Astrocyte of the spinal cord (primary cell): ENCODE measurements around the gene ADGRV1.

Experiments
- DNase-seq: peaks from one replicate; pipeline ENCODE4 v3.0.0; 2011; ENCODE audit warnings: low read depth, low spot score
- H3K4me3 ChIP-seq: 2 replicates; pipeline ENCODE4 v1.5.1; 2011; ENCODE audit warnings: low read depth, mild to moderate bottlenecking, low read length, moderate library complexity
- in situ Hi-C: cut with HindIII; loops from 2 replicates; pipeline ENCODE4 v1.10.0; 2017; ENCODE audit warnings: low sequenced_read_pairs
- TF ChIP-seq, protein P1 (sequence below): IDR thresholded peaks from 2 replicates; pipeline ENCODE4 v1.5.1; 2012; ENCODE audit warnings: low read depth, mild to moderate bottlenecking, low read length, inconsistent platforms

Gene ADGRV1

DNA sequence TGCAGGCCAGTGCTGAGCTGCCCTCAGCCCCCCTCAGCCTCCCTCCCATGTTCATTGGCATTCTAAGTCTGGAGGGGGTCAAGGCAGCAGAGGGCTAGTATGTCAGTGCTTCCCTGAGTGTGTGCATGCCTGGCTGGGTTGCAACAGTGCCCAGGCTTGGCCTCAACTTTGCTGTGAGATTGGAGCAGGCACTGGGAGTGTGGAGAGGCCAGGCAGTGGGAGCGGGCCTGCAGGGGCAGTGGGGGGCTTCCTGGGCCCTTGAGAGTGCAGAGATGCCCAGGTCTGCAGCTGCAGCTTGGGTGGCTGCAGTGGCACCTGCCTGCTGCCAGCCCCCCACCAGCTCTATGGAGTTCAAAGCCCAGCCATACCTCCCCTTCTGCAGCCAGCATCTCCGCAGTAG, 585.2 kb downstream of the ADGRV1 start:
- no peak for DNase-seq
- TF ChIP-seq, protein P1, sequence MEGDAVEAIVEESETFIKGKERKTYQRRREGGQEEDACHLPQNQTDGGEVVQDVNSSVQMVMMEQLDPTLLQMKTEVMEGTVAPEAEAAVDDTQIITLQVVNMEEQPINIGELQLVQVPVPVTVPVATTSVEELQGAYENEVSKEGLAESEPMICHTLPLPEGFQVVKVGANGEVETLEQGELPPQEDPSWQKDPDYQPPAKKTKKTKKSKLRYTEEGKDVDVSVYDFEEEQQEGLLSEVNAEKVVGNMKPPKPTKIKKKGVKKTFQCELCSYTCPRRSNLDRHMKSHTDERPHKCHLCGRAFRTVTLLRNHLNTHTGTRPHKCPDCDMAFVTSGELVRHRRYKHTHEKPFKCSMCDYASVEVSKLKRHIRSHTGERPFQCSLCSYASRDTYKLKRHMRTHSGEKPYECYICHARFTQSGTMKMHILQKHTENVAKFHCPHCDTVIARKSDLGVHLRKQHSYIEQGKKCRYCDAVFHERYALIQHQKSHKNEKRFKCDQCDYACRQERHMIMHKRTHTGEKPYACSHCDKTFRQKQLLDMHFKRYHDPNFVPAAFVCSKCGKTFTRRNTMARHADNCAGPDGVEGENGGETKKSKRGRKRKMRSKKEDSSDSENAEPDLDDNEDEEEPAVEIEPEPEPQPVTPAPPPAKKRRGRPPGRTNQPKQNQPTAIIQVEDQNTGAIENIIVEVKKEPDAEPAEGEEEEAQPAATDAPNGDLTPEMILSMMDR, result no peak

DNA sequence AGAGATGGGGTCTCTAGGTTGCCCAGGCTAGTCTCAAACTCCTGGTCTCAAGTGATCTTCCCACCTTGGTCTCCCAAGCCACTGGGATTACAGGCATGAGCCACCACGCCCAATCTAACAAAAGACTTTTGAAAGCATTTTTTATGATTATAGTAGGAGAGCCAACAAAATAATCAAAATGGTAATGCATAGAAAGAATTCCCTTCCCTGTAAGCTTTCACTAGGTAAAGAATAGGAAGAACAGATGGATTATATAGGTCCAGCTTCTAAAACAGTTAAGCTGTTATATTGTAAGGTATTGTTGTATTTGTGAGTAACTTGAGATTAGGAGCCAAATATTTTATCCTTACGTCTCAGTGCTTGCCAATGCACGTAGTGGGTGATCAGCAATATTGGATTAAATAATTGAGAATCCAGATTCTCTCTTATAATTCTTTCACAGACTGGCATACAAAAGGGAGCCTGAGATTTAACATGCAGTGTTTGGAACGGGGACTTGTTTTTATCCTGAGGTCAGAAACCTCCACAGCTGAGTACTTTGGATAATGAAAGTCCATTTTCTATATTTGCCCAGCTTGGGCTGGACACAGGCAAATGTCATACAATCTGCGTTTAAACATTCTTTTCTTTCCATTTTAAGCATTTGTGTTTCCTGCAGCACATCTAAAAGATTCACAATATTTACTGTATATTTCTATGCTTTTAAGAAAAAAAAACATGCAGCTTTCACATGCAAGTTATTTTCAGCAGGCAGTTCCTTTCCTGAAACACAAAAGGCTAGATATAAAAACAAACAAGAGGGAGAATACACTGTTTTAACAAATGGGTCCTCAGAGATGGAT, 586.1 kb downstream of the ADGRV1 start:
- TF ChIP-seq, protein P1, result no peak
- in situ Hi-C loops, result no loop called here
- DNase-seq, result no peak
- no peak overlapping the region for H3K4me3 ChIP-seq

More for the DNA sequence above, 585.2 kb downstream of the ADGRV1 start:
- H3K4me3 ChIP-seq, result no peak overlapping the region
- in situ Hi-C loops, result no loop called here

- in situ Hi-C loops, result no loop called here
- TF ChIP-seq, protein P1, result no peak
- H3K4me3 ChIP-seq, result no peak overlapping the region
- DNase-seq, result no peak
These were observed 586.7 kb downstream of the ADGRV1 start for GRCh38 chr5:91145333-91145620.

DNA sequence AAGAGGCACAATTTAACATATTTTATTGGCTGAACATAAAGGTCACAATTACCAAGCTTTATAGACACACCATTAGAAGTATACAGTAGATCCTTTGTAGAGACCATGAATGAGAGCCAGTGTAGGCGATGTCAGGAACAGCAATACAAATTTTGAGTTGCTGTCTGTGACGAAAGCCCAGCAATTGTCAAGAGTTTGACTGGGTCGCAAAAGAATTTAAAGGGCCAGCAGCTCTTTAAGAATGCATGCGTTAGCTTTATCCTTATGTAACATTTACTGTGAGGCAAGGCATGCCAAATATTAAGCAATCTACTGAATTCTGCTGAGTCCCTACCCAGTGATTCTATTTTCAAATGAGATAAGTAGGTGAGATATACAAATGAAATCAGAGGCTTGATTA, 587.6 kb downstream of the ADGRV1 start:
- in situ Hi-C loops, result no loop called here
- DNase-seq, result no peak
- TF ChIP-seq, protein P1, result no peak
- H3K4me3 ChIP-seq, result no peak overlapping the region

- TF ChIP-seq, protein P1, result no peak
- DNase-seq, result no peak
- in situ Hi-C loops, result no loop called here
- no peak overlapping the region for H3K4me3 ChIP-seq
These were observed 588.5 kb downstream of the ADGRV1 start for GRCh38 chr5:91146905-91147600.

- in situ Hi-C loops, result no loop called here
- DNase-seq, result no peak
- TF ChIP-seq, protein P1, result no peak
- H3K4me3 ChIP-seq, result no peak overlapping the region
These were observed 591.6 kb downstream of the ADGRV1 start for GRCh38 chr5:91150234-91150633.
